Stimulated activated CD8-positive, alpha-beta memory T cell treated with anti-CD3 and anti-CD28 coated beads, Interleukin-7, amount 100 ng/mL, for 48 hours (primary cell): ENCODE data around the gene SNUPN.

Experiments
- DNase-seq, 2 donors: peaks; one replicate each; pipeline ENCODE4 v3.0.0-alpha.2; 2020; ENCODE audit warnings: low read depth in 1 of 2; ENCODE audit errors: extremely low read depth in 1 of 2

Gene SNUPN

GRCh38 chr15:75625542-75626347 is at the start of gene SNUPN:
Gene SNUPN, minus strand, starts transcription at chr15:75625725. Its CDS starts 4,674 bp downstream, at chr15:75621051.
- peak; percentile 85 to 93 for DNase-seq

GRCh38 chr15:75674366-75674765 is 48.8 kb upstream of the SNUPN start:
- DNase-seq = no peak

GRCh38 chr15:75673426-75674235 is 48.1 kb upstream of the SNUPN start:
- DNase-seq = no peak

GRCh38 chr15:75672646-75673425 is 47.3 kb upstream of the SNUPN start:
- no peak for DNase-seq

- DNase-seq = no peak
Observed at GRCh38 chr15:75671730-75672602, 46.4 kb upstream of the SNUPN start.

DNA sequence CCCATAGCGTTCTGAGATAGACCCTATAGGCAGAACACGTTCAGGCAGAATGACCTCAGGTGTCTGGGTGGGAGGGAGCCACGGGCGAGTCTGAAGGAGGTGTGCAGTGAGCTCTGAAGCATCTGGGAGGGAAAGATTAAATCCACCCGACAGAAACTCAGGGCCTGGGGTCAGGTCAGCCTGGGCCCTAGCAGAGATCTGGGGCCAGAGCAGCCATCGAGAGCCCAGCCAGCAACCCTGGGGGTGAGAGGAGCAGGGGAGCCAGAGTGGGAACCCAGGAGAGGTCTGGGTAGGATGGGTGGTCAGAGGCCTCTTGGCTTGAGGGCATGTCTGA is 44.3 kb upstream of the SNUPN start:
- DNase-seq = no peak

- no peak for DNase-seq
Observed at GRCh38 chr15:75669191-75669878, 43.8 kb upstream of the SNUPN start.

- DNase-seq = no peak
Observed at GRCh38 chr15:75666823-75667501, 41.4 kb upstream of the SNUPN start.

DNA sequence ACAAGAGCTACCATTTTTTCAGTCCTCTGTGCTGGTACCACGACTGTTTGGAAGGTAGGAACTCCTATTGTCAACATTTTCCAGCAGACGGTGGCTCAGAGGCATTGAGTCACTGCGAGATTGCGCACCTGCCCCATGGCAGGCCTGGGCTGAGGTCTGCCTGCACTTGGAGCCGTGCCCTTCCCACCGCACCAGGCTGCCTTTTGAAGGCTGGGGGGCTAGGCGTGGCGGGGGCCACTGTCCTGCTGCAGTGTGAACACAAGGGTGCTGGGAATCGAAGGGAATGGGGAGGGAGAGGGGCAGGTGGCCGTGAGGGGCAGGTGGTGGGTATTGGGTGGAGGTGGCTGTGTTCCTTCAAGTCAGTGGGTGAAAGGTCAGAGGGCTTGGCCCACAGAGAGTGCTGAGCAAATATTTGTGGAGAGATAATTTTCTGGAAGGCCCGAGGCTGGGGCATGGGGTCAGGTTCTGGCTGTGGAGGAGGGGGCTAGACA is 38.5 kb upstream of the SNUPN start:
- DNase-seq = no peak

DNA sequence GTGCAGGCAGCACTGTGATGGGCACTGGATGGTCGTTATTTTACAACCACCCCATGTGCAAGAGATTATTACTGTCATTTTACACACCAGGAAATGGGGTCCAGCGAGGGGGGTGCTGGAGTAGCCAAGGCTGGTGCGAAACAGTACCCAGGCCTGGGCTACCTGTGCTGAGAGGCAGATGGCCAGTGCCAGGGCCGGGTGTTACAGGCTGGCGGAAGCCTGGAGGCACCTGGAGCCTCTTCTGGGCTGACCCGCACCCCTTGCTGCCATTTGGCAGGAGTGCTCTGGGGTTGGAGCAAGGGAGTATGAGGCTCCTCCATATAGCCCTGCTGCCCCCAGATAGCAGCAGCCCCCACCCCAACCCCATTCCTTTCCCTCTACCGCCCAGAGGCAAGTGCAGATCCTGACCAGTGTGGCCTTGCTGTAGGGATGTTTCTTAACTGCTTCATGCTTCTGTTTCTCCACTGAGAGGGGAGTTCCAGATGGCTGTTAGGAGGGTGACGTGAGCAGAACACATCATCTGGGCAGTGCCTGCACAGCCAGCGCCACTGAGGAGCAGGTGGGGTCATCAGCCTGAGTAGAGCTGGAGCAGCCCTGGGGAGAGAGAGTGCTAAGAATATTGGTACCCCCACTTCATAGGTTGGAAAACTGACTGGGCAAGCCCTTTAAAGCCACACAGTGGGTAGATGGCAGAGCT is 37.4 kb upstream of the SNUPN start:
- DNase-seq = no peak

- DNase-seq = no peak
Observed at GRCh38 chr15:75661756-75662140, 36.2 kb upstream of the SNUPN start.

DNA sequence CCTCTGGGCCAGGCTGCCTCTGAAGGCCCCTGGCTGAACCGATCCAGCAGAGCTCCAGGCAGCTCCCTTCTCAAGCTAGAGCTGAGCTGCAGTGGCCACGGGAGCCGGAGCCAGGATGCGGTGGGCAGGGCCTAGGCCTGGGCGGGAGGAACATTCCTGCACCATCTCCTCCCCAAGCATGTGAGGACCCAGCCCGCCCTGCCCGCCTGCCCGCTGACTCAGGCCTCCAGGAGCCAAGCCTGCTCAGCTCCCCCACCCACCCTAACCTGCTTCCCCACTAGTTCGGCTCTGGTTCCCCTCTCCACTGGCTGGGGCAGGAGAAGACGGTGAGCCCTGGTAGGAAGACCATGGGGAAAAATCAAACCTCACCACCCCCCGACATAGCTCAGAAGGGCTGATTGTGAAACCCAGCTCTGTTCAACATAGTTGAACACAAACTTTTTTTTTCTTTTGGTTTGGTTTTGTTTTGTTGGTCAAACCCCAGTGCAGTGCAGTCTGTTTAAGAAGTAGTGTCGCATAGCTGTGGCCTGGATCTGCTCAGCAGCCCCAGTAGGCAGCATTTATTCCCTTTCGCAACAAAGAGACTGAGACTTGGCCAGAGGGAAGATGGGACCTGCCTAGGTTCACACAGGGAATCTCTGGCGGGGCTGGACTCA is 35.7 kb upstream of the SNUPN start:
- no peak for DNase-seq

DNA sequence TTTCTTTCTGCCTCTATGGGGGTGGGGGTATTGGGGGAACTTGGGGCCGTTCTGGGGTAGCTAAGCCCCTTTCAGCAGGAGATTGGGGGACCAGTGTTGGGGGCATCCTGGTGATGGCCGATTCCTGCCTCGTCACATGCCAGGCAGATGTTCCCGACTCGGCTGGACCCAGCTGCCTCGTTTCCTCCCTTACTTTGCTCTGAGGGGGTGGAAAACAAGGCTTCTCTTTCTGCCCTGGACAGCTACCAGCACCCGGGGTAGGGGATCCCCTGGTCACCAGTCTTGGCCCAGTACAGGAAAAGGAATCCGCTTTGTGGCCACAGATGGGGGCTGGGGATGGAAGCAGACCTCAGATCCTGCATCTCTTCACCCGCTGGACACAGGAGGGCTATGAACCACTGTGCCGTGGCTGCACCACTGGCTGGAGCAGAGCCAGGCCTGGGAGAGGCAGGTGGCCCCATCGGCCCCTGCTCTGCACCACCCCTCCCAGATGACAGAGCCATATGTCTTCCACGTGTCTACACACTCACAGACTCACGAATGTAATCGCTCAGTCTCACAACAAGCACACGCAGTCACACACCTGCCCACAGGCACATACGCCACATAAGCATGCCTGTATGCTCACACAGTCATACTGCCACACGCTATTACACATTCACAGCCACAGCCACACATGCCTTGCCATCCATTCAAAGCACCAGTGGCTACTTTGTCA is 34.6 kb upstream of the SNUPN start:
- no peak for DNase-seq

- DNase-seq = no peak
Observed at GRCh38 chr15:75659141-75659771, 33.7 kb upstream of the SNUPN start.

GRCh38 chr15:75656813-75657212 is 31.3 kb upstream of the SNUPN start:
- DNase-seq = no peak

- DNase-seq = no peak
Observed at GRCh38 chr15:75656331-75656730, 30.8 kb upstream of the SNUPN start.

DNA sequence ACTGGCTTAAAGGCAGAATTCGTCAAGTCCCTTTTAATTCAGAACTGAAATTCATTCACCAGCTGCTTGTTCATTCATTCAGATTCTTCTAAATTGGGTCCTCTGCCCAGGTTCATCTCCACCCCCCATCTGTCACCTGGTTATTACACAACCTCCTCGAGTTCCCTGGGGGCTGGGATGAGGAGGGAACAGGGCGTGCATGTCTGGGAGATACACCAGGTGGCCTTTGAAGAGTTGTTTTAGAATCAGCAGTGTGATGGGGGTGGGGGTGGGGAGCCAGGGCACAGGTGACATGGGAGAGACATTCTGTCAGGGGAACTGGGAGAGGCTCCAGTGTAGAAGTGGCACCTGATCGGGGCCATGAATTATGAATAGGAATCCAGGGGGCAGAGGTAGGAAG is 30.4 kb upstream of the SNUPN start:
- DNase-seq = no peak
